Measurements from ENCODE around the gene LENG8.

Gene LENG8

GRCh38 chr19:54416695-54417491 lies 32.1 kb upstream of the LENG8 start:
- TF ChIP-seq, protein P1, sequence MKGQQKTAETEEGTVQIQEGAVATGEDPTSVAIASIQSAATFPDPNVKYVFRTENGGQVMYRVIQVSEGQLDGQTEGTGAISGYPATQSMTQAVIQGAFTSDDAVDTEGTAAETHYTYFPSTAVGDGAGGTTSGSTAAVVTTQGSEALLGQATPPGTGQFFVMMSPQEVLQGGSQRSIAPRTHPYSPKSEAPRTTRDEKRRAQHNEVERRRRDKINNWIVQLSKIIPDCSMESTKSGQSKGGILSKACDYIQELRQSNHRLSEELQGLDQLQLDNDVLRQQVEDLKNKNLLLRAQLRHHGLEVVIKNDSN (IDR thresholded peaks at IDR 0.05): no peak
- TF ChIP-seq CREB1 (IDR thresholded peaks at IDR 0.05; ENCODE audit: low read depth): no peak
- TF ChIP-seq CEBPB (IDR thresholded peaks at IDR 0.05): no peak
- TF ChIP-seq TAF1 (IDR thresholded peaks at IDR 0.05; ENCODE audit: low read depth): no peak
- no peak for TF ChIP-seq REST (IDR thresholded peaks at IDR 0.05; ENCODE audit: low read depth)
- no peak for TF ChIP-seq YY1 (IDR thresholded peaks at IDR 0.05; ENCODE audit: low read depth)
- no peak for TF ChIP-seq EGR1 (IDR thresholded peaks at IDR 0.05)
- TF ChIP-seq RAD21 (IDR thresholded peaks at IDR 0.05; ENCODE audit: low read depth): no peak
- no peak for TF ChIP-seq ZBTB7A (IDR thresholded peaks at IDR 0.05; ENCODE audit: low read depth)
- no peak for TF ChIP-seq FOXM1 (IDR thresholded peaks at IDR 0.05; ENCODE audit: borderline replicate concordance, low read depth)

- TF ChIP-seq REST (IDR thresholded peaks at IDR 0.05; ENCODE audit: low read depth): no peak
Measured at GRCh38 chr19:54418030-54418929, 30.7 kb upstream of the LENG8 start.

GRCh38 chr19:54418930-54419800 lies 29.8 kb upstream of the LENG8 start:
- no peak for TF ChIP-seq YY1 (IDR thresholded peaks at IDR 0.05; ENCODE audit: low read depth)

DNA sequence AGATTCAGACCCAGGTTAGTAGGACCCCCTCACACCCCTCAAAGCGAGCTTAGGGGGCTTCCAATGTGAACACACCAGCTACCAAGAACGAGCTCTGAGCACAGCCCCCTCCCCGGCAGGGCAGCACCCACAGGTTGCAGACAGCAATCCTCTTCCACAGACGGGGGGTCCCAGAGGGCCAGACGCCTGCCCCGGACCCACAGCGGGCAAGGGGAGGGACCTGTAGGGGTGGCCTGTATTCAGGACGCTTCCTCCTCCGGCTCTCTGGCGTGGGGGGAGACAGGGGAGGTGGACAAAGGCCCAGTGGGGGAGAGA lies 29.0 kb upstream of the LENG8 start:
- TF ChIP-seq EP300 (IDR thresholded peaks at IDR 0.05; ENCODE audit: borderline replicate concordance) (no peak), RAD21 (IDR thresholded peaks at IDR 0.05; ENCODE audit: low read depth) (no peak), TCF12 (IDR thresholded peaks at IDR 0.05; ENCODE audit: low read depth) (no peak), MAX (IDR thresholded peaks at IDR 0.05) (no peak), TEAD4 (IDR thresholded peaks at IDR 0.05) (no peak), NFIC (IDR thresholded peaks at IDR 0.05) (no peak), EGR1 (IDR thresholded peaks at IDR 0.05) (no peak), YY1 (IDR thresholded peaks at IDR 0.05; ENCODE audit: low read depth) (no peak), CREB1 (IDR thresholded peaks at IDR 0.05; ENCODE audit: low read depth) (no peak), REST (IDR thresholded peaks at IDR 0.05; ENCODE audit: low read depth) (no peak), TAF1 (IDR thresholded peaks at IDR 0.05; ENCODE audit: low read depth) (no peak)
- TF ChIP-seq, protein P1 (IDR thresholded peaks at IDR 0.05): no peak
